ENCODE measurements around the gene SCYGR7.

SCYGR7 gene

DNA sequence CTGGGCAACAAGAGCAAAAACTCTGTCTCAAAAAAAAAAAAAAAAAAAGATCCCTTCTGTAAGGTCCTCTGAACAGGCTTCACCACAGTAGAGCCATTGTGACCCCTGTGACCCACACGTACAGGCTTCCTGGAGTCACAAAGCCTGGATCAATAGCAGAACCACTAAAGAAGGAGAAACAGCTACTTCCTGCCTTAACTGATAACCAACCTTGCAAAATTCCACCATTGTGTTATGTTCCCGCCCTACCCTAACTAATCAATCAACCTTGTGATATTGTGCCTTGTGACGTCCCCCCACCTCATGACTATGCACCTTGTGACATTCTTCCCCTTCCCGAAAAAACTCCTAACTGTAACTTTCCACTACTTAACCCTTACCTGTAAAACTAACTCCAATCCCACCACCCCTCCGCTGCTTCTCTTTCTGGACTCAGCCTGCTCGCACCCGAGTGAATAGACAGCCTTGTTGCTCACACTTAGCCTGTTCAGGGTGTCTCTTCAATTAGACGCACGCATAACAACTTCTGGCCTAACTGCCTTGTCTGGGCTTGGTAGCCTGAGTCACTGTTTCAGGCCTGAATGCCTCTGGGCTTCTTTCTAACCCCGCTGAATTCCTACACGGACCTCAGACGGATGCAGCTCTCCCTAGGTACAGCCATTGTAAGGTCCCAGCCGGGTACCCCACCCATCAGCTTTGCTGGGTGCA, 31.4 kb downstream of the SCYGR7 start:
- DNase-seq (ENCODE audit: low read depth in 2 of 2): no peak

DNA sequence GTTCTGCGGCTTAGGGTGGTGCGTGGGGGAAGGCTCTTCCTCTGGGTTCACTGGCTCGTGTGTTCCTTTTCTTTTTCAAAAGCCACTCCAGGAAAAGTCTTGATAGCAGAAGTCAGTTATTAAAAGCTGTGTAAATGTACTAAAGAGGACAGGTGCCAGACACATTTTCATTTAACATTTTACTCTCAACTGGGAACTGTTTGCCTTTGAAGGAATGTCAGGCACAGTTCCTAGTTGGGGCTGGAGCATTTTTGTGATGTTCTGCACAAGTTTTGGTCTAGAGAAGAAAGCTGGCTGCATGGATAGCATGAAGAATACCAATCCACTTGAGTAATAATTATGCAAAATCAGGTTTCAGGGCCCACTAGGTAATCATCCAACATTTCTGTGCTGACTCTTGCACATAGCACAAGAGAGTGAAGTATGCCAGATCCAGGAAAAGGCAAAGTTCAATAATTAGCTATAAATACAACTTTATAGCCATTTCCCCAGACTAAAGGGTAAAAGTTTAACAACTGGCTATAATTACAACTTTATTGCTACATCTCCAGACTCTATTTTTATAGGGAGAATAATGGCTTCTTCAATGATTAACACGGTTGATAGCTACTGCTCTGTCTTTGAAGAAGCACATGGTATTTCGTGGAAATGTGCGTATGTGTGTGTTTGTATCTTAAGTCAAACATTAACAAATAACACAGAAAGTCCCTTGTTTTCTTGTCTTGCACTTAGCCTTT, 33.8 kb downstream of the SCYGR7 start:
- DNase-seq (ENCODE audit: low read depth in 2 of 2): no peak

DNA sequence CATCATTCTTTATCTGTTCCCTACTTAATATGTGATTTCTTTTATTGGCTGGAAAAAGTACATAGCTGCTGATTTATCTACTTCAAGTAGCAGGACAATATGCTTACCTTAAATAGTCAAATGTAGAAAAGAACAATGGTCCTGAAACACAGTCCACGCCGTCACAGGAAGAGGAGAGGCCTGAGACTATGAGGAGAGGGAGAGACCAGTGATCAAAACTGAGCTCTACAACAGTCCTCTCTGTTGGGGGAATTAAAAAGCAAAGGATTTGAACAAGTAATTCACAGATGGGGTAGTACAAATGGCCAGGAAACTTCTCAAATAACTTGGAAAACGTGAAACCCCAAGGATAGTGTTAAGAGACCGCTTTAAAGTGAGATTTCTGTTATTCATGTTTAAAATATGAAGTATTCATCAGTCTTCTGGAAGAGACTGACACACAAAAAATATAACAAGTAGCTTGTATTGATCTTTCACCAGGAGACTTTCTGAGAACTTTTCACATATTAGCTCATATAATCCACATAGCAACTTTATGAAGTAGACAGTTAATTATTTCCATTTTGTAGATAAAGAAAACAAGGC, 37.7 kb downstream of the SCYGR7 start:
- DNase-seq (ENCODE audit: low read depth in 2 of 2): no peak

DNA sequence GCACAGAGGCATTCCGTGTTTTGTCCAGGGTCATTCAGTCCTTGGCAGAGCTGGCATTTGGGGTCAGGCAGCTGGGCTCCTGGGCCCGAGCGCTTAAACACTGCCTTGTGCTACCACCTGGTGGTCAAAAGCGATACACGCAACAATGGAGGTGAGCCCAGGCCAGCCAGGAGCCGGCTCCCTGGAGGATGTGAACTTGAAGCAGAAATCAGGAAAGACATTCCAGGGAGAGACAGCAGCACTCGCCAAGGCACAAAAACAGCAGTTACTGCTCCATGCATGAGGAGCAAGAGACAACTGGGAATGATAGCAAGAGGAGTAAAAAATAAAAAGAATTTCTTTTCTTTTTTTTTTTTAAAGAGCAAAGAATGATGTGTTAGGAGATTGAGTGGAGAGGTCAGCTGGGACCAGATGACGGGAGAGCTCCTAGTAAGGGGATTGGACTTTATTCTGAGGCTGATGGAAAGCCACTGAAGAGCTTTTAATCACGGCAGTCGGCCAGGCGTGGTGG, 38.3 kb downstream of the SCYGR7 start:
- DNase-seq (ENCODE audit: low read depth in 2 of 2): peak; percentile 6 to 13

DNA sequence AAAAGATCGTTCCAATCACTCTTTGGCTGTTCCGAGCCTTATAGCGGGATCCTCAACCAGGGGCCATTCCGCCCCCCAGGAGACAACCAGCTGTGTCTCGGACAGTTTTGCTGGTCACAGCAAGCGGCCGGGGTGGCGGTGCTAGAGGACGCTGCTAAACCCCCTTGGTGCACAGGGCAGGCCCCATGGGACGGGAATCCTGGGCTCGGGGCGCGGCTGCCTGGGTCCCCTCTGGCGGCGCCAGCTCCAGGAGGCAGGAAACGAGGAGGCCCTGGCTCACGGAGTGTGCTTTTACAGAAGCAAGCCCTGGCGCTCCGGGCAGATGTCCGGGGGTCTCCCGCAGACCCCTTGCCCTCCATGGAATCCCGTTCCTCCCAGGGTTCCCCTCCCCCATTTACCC, 39.7 kb downstream of the SCYGR7 start:
- no peak for DNase-seq (ENCODE audit: low read depth in 2 of 2)

DNA sequence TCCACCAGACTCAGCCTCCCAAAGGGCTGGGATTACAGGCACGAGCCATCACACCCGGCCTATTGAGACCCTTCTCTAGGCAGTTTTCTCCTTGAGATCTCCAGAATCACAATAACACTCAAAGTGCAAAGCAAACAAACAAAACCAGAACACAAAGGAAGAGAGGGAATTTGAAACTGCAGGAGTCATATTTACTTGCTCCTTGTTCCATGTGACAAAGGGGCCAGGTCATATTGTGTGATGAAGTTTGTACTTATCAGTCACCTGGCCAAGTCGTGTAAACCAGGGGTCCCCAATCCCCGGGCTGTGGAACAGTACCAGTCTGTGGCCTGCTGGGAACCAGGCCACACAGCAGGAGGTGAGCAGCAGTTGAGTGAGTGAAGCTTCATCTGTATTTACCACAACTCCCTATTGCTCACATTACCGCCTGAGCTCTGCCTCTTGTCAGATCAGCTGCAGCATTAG, 44.1 kb downstream of the SCYGR7 start:
- DNase-seq (ENCODE audit: low read depth in 2 of 2): no peak

DNA sequence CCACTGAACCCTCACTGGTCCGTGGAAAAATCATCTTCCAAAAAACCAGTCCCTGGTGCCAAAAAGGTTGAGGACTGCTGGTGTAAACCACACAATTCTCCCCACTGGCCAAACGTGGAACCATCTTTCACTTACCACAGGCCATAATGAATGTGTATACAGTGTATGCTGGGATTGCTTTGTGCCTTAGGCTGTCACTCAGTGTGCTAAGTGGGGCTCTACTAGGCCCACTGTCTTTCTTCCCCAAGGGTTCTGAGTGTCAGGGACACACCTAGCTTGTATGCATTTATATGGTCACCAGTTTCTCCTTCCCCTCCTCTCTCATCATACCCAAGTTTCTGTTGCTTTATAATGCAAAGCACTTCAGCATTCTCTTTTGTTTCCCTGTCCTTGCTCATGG, 44.8 kb downstream of the SCYGR7 start:
- DNase-seq (ENCODE audit: low read depth in 2 of 2): no peak

DNA sequence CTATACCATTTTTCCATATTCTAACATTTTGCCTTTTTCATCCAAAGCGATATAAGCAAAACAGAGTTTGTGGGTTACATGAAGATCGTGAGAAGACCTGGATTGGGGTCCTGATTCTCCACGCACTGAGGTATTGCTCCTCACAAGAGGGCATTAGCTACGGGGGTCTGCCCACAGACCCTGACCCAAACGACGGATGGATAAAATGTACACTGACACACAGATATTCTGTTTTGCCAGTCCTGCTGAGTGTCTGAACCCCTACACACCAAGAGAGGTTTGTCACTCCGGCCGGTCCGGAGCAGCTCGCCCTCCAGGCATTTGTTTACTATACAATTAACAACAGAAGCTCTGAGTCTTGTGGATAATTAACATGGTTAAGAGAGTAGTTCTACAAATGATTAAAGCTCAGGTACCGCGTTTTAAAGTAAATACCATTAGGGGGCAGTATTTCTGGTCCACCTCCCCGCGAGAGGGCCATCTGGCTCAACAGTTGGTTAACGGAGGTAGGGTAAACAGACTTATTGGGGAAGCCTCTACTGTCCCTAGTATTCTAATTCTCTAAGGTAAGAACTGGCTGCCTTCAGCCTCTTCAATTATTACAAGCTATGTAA, 46.0 kb downstream of the SCYGR7 start:
- DNase-seq (ENCODE audit: low read depth in 2 of 2): no peak

DNA sequence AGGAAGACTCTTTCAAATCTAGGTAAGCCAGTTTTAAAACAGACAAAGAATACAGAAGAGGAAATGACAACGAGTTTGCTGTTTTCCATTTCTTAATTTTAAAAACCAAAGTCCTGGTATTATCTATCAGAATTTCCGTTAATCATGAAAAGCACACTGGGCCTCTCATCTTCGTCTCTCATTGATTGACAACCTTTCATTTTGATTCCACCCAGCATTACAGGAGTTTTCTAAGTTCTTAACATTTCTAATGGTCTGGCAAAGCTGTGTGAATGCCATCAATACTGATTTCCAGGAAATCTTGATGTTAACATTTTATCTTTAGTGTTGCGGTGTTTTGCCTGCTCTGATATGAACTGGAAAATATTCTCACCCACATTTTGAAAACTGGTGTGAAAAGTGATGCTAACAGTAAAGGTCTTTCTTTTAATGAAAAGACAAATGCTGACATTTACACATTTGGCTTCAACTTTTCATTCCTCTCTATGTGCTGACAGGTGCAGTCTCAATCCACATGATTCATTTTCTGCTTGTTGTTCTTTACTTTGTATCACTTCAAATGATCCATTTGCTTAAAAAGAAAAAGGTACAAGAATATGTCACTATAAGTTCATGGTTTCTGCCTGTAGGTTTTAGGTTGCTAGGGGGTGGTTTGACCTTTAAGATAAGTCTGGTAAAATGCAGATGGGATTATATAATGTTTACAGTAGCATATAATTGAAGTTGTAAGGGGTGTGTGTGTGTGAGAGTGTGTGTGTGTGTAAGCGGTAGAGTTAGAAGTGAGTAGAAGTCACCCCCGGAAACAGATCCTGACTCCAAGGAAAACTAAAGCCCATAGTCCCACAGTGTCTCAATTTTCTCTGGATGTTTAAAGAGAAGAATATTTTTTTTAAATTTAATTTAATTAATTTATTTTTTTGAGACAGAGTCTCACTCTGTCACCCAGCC, 47.0 kb downstream of the SCYGR7 start:
- DNase-seq (ENCODE audit: low read depth in 2 of 2): no peak

Measured in stimulated activated CD8-positive, alpha-beta memory T cell treated with anti-CD3 and anti-CD28 coated beads, Interleukin-7, amount 100 ng/mL, for 1 hour (primary cell).